Left renal pelvis (tissue), 4 donors: Measurements from ENCODE around the gene PGA3. TPM values are rescaled to one million over a fixed set of nuclear protein-coding genes. Genes with fewer than 3 reads are reported as not detected.
"Not testable (repeated sequence)": the region's sequence is repeated elsewhere in the genome, so short reads cannot be mapped to it uniquely, and the experiment has no call there.

Experiments
- DNase-seq, 4 donors: peaks; one replicate each; pipeline ENCODE4 v3.0.0-alpha.2; 2013; ENCODE audit warnings: low read depth in 4 of 4, low spot score in 3 of 4
- polyA plus RNA-seq, 4 donors: library from polyadenylated mRNA; unstranded; fragments of 120-200 nt; gene quantifications; one replicate each; pipeline ENCODE4 v1.2.1, GENCODE V29; 2013; ENCODE audit not compliant: insufficient read length in 4 of 4

Gene PGA3
- polyA plus RNA-seq, 4 donors, result 0.29 to 1.3 (median 0.32) TPM; not detected in 1

DNA sequence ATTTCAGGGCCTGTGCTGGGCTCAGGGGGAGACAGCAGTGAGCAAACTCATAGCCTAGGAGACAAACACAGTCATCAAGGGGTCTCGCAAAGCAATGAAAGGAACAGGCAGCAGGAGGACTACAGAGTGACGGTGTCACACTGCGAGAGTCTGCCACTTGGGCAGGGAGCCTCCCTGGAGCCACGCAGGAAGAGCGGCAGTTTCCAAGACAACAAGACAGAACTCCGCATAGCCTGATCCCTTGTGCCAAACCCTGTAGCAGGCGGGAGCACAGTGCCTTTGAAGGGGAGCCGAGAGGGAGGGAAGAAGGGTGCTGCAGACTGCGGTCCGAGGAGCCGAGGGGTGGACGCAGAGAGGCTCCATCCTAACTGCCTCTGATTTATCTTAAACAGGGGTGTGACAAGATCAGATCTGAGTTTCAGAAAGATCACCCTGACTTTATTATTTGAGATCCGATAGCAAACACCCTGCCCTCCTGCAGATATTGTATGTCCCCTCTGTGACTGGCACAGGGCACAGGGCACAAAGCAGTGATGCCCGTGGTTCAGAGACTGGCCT, 1.3 kb downstream of the PGA3 start:
- DNase-seq, result not testable (repeated sequence)

GRCh38 chr11:61207636-61208310, 4.5 kb downstream of the PGA3 start:
- not testable (repeated sequence) for DNase-seq

DNA sequence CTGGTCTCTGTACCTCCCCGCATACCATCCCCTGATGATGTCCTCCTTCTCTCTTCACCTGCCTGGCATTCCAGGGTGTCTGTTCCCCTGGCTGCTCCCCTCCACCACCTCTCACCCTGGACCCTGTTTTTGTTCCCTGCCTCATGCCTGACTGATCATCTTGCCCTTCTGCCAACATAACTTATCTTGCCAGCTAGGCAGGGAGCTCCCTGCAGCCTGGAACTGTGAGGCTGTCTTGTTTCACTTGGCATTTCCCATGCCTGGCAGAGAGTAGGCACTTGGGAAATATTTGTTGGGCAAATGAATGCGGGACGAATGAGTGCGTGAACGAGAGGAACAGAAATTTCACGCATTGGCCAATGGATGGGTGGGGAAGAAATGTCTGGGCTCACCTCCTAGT, 7.3 kb downstream of the PGA3 start:
- DNase-seq, result not testable (repeated sequence)

DNA sequence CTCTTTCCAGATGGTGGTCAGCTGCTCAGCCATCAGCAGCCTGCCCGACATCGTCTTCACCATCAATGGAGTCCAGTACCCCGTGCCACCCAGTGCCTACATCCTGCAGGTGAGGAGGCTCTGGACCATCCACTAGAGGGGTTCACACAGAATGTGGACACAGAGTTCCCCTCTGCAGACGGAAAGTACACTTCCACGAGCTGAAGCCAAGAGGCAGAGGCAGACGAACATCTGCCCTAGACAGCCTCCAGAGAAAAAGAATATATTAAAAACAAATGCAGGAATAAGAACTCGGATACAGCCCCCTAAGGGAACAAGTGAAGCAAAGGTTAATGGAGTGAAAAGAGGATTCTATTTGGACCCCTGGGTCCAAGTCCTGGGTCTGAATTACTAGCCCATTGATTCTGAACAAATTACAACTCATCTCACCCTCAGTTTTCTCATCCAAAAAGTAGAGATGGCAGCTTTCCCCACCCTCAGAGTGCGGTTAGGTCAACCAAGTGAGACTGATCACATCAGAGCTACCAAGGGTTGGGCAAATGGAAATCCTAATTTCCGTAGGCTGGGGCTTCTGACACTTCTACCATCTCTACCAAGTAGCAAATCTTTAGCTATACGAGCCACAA, 8.1 kb downstream of the PGA3 start:
- not testable (repeated sequence) for DNase-seq

GRCh38 chr11:61212202-61212601, 8.9 kb downstream of the PGA3 start:
- DNase-seq, result not testable (repeated sequence)

- DNase-seq, result not testable (repeated sequence)
These were observed 10.5 kb downstream of the PGA3 start for GRCh38 chr11:61213711-61214324.

GRCh38 chr11:61218306-61218705, 15.0 kb downstream of the PGA3 start:
- DNase-seq, result not testable (repeated sequence)

DNA sequence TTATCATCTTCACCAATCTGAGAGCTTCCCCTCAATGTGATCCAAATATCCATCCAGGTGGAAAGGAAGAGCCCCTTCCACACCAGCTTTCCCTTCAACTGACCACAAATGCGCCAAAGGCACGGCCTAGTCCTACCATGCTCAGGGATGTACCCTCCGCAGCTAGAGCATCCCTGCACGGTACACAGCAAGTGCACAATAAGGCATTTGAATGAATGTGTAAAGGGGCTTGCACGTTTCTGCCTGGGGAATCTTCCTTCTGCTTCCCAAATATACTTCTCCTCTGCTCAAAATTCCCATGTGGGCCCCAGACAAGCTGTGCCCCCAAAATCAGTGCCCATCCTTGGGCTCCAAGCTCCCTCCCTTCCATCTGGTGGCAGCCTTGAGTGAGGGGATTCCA, 15.7 kb downstream of the PGA3 start:
- not testable (repeated sequence) for DNase-seq

- not testable (repeated sequence) for DNase-seq
These were observed 18.7 kb downstream of the PGA3 start, which contains the start of gene PGA4 for GRCh38 chr11:61222047-61222446. Gene PGA4 (plus strand): TSS chr11:61222347. CDS start chr11:61222401, 54 bp downstream.

- DNase-seq, result not testable (repeated sequence)
These were observed 19.4 kb downstream of the PGA3 start for GRCh38 chr11:61222692-61223091.

DNA sequence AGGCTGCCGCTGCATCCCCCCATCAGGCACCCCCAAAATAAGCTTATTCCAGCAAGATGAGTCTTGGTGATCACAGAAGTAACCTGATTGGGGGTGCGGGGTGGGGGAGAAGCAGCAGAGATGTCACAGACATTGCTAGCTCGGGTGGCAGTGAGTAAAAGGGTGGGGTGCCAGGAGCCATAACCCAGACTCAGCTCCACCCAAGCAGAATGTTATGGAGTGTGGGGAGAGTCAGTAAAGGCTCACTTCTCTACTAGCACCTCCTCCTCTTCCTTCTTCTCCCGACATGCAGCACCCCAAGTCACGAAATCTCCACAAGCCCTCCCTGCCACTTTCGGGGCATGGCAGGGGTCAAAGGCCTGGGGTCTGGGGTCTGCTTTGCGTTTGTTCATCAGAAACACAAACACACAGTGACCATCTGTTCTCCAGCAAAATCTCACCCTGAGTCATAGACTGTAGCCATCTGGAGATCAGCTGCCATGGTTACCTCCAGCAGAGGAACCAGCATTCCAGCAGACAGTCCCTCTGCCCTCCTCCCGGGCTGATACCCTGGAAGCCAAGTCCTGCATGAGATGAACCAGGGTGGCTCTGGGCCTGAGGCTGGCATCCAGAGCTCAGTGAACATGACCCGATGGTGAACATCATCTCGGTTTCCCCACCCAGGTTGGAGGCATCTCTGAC, 23.3 kb downstream of the PGA3 start:
- DNase-seq, result not testable (repeated sequence)

DNA sequence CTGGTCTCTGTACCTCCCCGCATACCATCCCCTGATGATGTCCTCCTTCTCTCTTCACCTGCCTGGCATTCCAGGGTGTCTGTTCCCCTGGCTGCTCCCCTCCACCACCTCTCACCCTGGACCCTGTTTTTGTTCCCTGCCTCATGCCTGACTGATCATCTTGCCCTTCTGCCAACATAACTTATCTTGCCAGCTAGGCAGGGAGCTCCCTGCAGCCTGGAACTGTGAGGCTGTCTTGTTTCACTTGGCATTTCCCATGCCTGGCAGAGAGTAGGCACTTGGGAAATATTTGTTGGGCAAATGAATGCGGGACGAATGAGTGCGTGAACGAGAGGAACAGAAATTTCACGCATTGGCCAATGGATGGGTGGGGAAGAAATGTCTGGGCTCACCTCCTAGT, 26.1 kb downstream of the PGA3 start:
- not testable (repeated sequence) for DNase-seq

DNA sequence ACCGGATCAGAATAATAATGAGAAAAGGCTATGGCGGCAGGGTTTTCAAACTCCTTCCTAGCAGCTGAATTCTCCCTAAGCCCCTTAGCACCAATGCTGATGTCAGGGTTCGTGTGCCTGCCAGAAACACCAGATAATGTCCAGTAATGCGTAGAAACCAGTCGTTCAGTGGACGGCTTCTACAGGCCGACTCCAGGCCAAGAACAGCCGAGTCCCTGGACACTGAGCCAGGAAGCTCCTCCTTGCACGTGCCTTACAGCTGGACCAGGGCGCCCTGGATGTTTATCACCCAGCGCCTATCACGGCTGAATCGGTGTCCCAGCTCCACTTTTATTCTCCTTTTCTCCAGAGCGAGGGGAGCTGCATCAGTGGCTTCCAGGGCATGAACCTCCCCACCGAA, 27.7 kb downstream of the PGA3 start:
- DNase-seq, result not testable (repeated sequence)

GRCh38 chr11:61231585-61231984, 28.3 kb downstream of the PGA3 start:
- DNase-seq, result not testable (repeated sequence)

GRCh38 chr11:61232548-61233145, 29.3 kb downstream of the PGA3 start:
- DNase-seq, result not testable (repeated sequence)

DNA sequence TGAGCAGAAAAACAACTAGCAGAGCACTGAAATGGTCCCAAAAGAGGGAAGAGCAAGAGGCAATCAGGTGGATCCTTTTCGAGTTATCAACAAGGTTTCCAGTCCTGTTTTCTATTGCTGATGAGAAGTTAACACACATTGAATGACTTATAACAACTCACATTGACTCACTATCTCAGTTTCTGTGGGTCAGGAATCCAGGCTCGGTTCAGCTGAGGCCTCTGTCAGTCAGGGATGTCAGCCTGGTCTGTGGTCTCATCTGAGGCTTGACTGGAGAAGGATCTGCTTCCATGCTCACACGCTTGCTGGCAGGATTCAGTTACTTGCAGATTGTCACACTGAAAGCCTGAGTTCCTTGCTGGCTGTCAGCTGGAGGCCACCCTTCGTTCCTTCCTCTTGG, 33.8 kb downstream of the PGA3 start:
- not testable (repeated sequence) for DNase-seq

- DNase-seq, result not testable (repeated sequence)
These were observed 37.0 kb downstream of the PGA3 start for GRCh38 chr11:61240288-61240687.

- not testable (repeated sequence) for DNase-seq
These were observed 37.6 kb downstream of the PGA3 start, which contains the start of gene PGA5 for GRCh38 chr11:61240875-61241274. Gene PGA5 (plus strand): TSS chr11:61241175. CDS start chr11:61241227, 52 bp downstream.

DNA sequence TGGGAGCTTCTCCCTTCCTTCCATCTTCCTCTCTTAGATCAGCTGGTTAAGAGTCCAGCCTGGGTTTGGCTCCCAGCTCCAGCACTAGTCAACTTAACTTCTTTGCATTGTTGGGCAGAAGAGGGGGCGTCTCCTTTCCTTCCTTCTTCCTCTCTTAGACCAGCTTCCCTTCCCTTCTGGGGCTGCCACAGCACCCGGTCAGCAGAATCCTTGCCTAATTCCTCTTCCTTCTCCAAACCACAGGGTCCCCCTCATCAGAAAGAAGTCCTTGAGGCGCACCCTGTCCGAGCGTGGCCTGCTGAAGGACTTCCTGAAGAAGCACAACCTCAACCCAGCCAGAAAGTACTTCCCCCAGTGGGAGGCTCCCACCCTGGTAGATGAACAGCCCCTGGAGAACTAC, 38.2 kb downstream of the PGA3 start:
- not testable (repeated sequence) for DNase-seq

DNA sequence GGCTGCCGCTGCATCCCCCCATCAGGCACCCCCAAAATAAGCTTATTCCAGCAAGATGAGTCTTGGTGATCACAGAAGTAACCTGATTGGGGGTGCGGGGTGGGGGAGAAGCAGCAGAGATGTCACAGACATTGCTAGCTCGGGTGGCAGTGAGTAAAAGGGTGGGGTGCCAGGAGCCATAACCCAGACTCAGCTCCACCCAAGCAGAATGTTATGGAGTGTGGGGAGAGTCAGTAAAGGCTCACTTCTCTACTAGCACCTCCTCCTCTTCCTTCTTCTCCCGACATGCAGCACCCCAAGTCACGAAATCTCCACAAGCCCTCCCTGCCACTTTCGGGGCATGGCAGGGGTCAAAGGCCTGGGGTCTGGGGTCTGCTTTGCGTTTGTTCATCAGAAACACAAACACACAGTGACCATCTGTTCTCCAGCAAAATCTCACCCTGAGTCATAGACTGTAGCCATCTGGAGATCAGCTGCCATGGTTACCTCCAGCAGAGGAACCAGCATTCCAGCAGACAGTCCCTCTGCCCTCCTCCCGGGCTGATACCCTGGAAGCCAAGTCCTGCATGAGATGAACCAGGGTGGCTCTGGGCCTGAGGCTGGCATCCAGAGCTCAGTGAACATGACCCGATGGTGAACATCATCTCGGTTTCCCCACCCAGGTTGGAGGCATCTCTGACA, 42.1 kb downstream of the PGA3 start:
- not testable (repeated sequence) for DNase-seq
